DND-41 (cell line): ENCODE results near the gene ADAMTS12.

Experiments
- EZH2 ChIP-seq: IDR thresholded peaks from 3 replicates; pipeline ENCODE4 v1.6.1; 2012; ENCODE audit warnings: borderline replicate concordance, low read depth, mild to moderate bottlenecking, moderate library complexity, low read length, inconsistent platforms; ENCODE audit not compliant: severe bottlenecking
- TF ChIP-seq, protein P1 (sequence below): IDR thresholded peaks from 2 replicates; pipeline ENCODE4 v1.5.1; 2012; ENCODE audit warnings: borderline replicate concordance, low read length, moderate library complexity, mild to moderate bottlenecking; ENCODE audit not compliant: poor library complexity, severe bottlenecking; ENCODE audit errors: extremely low read depth

DNA sequence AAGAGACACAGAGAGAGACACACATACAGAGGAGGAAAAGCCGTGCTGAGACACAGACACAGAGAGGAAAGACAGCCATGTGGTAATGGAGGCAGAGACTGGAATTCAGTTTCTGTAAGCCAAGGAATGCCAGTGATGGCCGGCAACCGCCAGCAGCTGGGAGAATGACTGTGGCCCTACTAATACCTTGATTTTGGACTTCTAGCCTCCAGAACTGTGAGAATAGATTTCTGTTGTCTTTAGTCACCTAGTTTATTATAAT is 360.8 kb downstream of the ADAMTS12 start:
- TF ChIP-seq, protein P1, sequence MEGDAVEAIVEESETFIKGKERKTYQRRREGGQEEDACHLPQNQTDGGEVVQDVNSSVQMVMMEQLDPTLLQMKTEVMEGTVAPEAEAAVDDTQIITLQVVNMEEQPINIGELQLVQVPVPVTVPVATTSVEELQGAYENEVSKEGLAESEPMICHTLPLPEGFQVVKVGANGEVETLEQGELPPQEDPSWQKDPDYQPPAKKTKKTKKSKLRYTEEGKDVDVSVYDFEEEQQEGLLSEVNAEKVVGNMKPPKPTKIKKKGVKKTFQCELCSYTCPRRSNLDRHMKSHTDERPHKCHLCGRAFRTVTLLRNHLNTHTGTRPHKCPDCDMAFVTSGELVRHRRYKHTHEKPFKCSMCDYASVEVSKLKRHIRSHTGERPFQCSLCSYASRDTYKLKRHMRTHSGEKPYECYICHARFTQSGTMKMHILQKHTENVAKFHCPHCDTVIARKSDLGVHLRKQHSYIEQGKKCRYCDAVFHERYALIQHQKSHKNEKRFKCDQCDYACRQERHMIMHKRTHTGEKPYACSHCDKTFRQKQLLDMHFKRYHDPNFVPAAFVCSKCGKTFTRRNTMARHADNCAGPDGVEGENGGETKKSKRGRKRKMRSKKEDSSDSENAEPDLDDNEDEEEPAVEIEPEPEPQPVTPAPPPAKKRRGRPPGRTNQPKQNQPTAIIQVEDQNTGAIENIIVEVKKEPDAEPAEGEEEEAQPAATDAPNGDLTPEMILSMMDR = no peak
- no peak for TF ChIP-seq EZH2
